Fibroblast of skin of back (primary cell): ENCODE data around the gene AATK. TPM values are rescaled to one million over a fixed set of nuclear protein-coding genes. Genes with fewer than 3 reads are reported as not detected.

Experiments
- DNase-seq: peaks from one replicate; pipeline ENCODE4 v3.0.0-alpha.2; 2013
- polyA plus RNA-seq, 2 experiments: library from polyadenylated mRNA; unstranded; fragments of 120-200 nt; gene quantifications; one replicate each; pipeline ENCODE4 v1.2.1, GENCODE V29; 2013; ENCODE audit not compliant: insufficient read length in 2 of 2

The AATK gene, protein sequence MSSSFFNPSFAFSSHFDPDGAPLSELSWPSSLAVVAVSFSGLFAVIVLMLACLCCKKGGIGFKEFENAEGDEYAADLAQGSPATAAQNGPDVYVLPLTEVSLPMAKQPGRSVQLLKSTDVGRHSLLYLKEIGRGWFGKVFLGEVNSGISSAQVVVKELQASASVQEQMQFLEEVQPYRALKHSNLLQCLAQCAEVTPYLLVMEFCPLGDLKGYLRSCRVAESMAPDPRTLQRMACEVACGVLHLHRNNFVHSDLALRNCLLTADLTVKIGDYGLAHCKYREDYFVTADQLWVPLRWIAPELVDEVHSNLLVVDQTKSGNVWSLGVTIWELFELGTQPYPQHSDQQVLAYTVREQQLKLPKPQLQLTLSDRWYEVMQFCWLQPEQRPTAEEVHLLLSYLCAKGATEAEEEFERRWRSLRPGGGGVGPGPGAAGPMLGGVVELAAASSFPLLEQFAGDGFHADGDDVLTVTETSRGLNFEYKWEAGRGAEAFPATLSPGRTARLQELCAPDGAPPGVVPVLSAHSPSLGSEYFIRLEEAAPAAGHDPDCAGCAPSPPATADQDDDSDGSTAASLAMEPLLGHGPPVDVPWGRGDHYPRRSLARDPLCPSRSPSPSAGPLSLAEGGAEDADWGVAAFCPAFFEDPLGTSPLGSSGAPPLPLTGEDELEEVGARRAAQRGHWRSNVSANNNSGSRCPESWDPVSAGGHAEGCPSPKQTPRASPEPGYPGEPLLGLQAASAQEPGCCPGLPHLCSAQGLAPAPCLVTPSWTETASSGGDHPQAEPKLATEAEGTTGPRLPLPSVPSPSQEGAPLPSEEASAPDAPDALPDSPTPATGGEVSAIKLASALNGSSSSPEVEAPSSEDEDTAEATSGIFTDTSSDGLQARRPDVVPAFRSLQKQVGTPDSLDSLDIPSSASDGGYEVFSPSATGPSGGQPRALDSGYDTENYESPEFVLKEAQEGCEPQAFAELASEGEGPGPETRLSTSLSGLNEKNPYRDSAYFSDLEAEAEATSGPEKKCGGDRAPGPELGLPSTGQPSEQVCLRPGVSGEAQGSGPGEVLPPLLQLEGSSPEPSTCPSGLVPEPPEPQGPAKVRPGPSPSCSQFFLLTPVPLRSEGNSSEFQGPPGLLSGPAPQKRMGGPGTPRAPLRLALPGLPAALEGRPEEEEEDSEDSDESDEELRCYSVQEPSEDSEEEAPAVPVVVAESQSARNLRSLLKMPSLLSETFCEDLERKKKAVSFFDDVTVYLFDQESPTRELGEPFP (N-terminal part only)
- polyA plus RNA-seq (2013, experiment 1 of 2; ENCODE audit: insufficient read length): 0.19 TPM
- polyA plus RNA-seq (2013, experiment 2 of 2; ENCODE audit: insufficient read length): 0.36 TPM

DNA sequence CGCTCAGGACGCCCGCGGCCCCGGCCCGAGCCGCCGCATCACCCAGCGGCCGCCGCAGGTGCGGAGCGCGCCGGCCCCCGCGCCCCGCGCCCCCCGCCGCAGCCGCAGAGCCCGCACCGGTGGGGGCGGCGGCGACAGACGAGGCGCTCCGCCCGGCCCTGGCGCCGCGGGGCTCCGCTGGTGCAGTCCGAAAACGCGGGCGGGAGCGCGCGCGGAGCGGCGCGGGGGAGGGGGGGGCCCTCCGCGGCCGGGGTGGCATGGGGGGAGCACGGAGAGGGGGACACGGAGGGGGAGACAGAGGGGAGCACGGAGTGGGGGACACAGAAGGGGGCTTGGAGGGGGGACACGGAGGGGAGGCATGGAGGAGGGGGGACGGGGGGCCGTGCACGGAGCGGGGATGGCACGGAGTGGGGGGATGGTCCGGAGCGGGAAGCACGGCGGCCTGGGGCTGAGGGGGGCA is at the start of gene AATK:
AATK (minus strand) TSS at position 189 of the 460 bp plus-strand sequence. CDS start 229 bp downstream, outside the sequence.
- no peak for DNase-seq

DNA sequence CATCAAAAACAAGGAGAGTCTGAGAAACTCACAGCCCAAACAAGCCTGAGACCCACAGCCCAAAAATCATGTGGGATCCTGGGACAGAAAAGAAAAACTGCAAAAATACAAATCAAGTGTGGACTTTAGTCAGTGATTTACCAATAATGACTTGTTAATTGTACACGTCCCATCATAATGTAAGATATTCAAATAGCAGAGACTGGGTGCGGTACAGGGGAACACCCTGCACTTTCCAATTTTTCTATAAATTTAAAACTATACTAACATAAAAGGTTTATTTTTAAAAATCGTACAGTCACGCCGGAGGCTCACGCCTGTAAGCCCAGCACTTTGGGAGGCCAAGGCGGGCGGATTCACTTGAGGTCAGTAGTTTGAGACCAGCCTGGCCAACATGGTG is 48.0 kb upstream of the AATK start:
- no peak for DNase-seq

DNA sequence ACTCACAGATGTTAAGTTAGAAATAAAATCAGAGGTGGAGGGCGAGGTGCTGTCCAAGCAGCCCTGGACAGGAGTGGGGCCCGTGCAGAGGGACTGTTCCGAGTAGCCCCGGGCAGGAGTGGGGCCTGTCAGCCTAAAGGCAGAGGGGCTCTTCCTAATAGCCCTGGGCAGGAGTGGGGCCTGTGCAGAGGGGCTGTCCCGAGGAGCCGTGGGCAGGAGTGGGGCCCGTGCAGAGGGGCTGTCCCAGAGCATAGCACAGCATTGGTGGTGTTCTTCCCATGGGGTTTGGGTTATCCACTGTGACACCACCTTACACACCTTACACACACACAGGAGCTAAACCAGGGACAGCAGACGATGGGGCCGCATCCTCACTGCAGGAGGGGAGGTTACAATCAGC is 46.3 kb upstream of the AATK start:
- no peak for DNase-seq

DNA sequence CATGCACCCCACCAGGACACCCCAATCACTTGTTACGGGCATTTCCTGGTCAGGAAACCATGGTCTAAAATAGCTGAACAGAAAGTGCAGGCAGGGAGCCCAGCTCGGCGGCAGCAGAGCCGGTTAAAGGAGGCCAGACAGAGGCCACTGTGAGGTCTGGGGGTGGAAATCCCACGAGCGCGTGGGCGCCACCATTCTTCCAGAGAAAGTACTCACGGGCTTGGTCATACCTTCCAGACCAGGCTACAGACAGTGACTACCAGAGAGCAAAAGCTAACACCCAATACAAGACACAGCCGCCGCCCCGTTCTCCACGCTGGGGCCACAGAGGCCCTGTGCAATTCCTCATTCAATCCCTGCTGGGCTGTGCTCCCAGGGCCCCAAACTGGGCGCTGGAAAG is 44.8 kb upstream of the AATK start:
- DNase-seq: no peak

DNA sequence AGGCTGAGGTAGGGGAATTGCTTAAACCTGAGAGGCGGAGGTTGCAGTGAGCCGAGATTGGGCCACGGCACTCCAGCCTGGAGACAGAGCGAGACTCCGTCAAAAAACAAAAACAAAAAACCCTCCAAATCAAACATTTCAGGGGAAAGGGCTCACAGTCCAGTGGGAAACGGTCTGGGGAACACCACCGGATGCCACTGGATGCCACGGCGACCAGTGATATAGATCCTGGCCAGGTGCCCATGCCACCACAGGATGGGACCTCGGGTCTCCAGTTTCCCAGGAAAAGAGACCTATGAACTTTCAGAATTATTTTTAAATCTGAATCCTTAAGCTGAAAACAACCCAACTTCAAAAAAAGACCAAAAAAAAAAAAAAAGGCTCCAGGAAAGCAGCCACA is 44.4 kb upstream of the AATK start:
- DNase-seq: no peak

DNA sequence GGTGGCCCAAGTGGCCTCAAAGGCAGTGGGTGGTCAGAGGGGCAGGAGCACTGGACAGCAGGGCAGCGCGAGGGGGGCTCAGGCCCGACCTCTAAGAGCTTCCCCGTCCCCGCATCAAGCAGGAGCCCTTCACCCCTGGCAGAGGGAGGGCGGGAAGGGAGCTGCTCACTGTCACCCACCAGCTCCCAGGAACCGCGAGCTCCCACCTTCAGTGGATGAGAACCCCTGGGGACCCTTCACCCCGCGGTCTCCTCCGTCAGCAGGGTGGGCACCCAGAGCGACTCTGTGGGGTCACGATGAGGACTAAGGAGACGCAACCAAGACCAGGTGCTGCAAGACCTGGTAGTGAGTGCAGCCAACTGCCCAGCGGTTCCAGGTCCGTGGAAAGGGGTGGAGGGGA is 43.1 kb upstream of the AATK start:
- no peak for DNase-seq

DNA sequence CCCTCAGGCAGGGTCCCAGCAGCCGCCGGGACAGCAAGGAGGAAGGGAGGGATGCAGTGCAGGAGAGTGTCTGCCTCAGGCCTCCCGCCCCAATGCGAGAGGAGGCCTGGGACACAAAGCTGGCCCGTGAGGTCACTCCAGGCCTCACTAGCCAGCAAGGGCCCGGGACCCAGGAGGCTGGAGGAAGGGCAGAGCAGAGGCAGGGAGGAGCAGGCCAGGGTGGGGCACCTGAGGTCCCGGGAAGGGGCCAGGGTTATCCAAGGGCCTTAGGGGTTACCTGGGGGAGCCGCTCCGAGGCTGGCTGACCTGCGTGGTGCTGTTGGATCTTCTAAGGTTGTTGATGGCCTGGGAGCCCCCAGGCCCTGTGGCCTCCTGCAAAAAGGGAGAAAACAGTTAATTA is 42.6 kb upstream of the AATK start:
- DNase-seq: no peak

DNA sequence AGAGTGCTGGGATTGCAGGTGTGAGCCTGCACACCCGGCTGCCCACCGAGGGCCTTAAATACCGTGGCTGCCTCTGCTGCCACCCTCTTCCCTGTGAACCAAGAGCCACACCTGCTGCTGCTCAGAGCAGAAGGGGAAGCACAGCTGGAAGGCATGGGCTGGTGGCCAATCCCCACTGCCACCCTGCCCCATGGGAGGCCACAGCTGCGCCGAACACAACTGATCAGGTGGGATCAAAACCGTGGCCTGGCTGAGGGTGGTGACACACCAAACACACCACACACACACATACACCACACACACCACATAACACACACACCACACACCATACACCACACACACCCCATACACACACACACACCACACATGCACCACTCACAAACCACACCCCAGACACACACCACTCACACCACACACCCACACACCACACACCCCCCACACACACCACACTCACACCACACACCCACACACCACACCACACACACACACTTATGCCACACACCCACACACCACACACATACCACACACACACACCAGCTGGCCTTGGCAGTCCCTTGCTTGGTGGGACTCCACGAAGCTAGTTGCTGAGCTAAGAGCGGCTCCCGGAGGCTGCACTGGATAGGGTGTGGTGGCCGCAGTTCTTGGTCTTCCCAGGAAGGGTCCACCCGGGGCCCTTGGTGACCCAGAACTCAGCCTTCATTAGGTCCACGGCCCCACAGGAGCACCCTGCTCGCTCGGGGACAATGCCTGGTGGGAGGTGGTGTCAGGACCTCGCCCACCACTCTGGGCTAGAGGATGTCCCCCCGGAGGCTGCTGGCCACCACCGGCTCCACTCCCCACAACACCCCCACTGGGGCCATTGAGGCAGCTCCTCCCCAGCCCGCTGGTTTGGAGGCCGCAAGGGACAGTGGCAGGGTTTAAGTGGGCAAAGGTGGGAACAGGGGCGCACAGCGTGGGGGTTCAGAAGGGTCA is 41.9 kb upstream of the AATK start:
- no peak for DNase-seq

DNA sequence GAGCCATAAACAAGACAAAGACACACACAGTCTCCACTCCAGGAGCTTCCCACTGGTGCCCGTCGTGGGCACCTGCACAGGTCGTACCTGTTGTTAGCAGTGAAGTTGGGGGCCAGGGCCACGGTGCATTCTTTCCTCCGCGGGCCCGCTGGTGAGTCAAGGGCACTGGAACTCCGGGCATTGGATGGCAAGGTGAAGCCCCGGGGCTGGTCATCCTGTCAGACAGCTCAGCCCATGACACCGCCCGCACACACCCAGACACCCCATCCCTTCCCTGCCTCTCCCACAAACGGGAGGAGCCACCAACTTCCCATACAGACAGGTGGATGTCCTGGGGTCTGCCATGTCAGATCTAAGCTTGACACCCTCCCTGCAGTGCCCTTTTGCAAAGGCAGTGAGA is 40.6 kb upstream of the AATK start:
- DNase-seq: no peak

DNA sequence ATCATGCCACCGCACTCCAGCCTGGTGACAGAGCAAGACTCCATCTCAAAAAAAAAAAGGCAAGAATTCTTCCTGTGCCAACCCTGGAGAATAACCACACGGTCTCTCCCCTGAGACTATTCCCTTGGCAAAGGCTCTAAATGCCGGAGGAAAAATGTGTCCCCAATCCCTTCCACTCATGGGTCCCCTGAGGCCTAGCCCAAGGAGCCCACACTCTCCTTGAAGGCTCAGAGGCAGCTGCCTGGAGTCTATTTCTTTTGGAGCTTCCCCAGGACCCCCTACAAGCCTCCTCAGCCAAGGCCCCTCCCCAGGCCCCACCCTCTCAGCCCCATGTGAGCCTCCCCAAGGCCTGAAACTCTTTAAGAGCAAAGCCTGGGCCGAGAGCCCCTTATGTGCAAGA is 40.1 kb upstream of the AATK start:
- DNase-seq: peak; percentile 25

DNA sequence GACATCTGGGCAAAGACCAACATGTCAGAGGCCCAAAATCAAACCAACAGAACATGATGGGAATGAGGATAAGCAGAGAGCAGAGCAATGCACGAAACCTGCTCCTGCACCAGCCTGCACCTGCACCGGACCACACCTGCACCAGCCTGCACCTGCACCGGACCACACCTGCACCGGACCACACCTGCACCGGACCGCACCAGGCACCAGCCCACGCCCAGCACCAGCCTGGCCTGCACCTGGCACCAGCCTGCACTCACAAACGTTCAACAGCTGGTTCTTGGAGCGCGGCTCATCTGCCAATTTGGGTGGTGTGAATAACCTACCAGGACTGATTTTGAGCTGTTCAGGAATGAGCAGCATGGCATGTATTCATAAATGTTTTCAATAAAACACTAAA is 38.6 kb upstream of the AATK start:
- DNase-seq: no peak

DNA sequence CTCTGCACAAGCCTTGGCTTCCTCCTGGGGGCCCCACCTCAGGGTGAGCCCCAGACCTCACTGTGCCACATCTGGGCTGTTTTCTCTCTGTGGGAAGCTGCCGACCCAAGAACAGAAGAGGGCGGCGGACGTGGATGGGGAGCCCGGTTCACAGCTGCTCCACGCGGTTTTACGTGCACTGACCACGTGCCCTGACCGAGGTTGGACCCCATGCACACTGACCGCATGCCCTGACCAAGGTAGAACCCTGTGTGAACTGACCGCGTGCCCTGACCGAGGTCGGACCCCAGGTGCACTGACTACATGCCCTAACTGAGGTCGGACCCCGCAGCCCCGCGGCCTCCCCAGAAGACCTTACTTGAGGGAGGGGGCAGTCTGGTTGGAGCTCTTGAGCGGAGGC is 37.1 kb upstream of the AATK start:
- no peak for DNase-seq

DNA sequence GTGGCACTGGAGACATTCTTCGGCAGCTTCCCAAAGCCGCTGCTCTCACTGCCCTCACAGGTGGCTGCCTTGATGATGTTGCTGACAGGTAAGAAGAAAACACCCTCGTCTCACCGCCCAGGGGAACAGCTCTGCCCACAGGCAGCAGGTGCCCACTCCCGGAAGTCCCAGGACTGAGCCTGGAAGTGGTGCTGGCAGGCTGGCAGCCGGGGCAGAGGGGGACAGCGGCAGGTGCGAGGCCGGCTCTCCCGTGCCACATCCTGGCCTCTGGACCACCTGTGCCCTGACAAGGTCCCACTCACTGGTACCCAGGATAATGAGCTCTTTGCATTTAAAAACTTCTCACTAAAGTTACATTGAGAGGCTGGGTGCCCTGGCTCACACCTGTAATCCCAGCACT is 36.3 kb upstream of the AATK start:
- no peak for DNase-seq

DNA sequence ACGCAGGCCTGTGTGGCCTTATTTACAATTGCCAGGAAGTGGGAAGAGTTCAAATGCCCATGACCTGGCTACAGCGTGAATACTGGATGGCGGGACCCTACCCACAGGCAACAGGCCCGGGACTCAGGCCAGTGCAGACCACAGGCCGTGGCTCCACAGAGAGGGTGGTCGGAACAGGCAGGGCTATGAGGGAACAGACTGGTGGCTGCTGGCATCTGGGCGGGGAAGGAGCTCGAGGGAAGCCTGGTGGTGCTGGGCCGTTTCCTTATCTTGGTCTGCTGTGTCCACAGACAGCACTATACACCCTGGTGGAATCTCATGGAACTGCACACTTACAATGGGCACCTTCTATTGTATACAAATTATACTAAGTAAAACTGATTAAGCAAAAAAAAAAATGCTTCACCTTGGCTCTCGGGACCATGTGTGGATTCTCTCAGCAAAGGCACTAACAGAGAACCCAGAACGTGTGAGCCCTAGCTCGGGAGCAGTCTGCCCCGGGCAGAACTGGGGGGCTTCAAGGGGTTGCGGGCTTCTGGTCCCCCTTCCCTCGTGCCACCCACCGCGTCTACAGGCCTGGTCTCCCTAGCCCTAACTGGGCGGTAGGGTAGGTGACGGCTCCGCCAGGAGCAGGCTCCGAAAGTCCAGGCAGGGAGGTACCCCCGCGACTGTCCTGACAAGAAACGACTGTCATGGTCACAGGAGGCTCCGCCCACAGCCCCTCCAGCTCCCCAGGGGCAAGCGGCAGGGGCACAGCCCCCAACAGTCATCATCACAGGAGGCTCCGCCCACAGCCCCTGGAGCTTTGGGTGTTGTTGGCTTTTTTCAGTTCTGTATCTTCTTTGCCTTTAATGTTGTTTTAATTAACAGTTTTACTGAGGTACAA is 34.9 kb upstream of the AATK start:
- DNase-seq: peak; percentile 63

DNA sequence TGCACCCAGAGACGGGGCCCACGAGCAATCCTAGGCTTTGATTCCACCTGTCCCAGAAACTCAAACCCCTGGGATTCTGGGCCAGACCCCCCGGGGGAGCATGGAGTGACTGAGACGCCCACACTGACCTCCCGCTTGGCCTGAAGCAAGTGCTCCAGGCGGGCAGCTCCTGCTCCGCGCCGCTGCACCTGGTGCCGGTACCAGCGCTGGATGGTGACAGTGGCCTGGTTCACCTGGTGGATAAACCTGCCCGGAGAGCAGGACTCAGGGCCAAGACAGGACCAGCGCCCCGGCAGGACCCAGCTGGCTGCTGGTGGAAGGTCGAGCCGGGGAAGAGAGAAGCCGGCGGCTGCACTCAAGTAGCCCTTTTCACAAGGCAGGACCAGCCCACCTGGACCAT is 34.2 kb upstream of the AATK start:
- no peak for DNase-seq

DNA sequence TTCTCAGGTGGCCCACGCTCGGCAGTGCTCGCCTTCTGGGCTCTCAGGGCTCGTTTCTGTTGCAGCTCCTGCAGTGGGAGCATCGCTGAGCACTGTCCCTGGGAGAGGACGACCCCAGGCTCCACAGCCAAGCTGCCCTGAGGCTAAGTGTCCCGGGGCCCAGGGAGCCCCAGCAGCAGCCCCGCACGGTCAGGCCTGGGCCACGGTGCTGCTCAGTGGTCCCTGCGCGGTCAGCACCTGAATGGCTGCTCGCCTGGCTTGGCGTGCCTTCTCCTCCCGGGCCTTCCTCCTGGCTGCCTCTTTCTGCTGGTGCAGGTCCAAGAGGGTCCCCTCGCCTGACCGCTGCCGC is 33.4 kb upstream of the AATK start:
- DNase-seq: no peak

DNA sequence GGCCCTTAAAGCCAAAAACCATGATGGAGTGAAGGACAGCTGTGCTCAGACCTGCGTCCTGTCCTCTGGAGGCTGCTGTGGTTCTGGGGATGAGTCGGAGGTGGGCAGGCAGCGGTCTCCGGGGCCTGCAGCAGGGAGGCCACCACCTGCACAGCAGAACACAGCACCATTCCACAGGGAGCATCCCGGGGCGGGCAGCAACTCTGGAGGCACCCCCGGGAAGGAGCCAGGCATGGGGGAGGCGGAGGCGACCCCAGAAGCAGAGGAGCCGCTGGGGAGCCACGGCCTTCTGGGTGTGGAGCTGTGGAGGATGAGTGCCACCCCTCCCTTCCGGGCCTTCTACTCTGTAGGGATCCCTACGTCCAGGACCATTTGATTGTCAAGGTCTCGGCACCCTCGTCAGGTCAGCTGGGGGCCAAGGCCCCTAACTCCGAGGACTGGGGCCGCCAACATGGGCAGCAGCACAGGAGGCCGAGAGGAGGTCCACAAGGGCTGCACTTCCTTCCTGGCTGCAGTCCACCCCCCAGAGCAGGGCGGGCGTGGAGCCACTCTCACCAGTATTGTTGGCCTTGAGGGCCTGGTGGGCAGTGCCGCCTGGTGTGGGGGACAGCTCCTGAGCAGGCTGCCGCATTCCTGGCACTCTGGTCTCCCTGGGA is 32.9 kb upstream of the AATK start:
- DNase-seq: no peak

DNA sequence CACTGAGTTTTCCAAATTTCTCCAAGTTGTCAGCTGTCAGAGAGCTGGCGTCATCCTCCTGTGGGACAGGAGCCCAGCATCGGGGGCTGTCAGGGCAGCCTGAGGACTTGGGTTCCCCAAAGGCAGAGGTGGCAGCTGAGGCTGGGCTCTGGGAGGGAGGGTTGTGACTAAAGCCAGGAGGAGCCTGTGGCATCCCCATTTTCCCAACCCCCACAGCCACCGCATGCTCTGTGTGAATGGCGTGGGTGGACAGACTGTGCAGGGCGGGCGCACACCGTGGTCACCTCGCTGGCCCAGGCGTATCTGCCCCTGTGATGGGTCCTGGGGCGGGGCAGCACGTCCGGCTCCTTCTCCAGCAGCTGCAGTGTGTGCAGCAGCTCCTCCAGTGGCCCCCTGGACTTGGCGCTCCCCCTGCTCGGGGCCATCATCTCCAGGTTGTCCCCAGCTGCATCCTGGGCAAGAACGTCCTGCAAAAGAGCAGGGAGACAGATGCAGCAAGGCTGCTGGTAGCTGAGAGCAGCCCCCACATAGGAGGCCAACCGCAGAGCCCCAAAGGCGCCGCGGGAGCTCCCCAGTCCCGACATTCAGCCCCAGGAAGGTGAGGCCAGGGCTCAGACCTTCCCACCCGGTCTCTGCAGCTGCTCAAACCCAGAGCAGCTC is 31.9 kb upstream of the AATK start:
- no peak for DNase-seq

DNA sequence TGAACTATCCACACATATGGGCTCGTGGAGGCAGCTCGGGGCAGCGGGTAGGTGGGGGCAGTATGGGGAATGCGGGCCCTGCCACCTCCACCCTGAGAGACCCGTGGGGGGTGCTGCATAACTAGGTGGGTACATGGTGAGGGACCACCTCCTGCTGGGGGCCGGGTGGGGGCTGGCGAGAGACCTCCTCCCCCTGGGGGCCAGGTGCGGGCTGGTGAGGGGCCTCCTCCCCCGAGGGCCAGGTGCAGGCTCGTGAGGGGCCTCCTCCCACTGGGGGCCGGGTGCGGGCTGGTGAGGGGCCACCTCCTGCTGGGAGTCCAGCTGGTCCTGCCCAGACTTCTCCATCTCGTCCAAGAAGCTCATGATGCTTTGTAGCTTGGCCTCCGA is 31.4 kb upstream of the AATK start:
- no peak for DNase-seq
